HG03108 (cell line): Measurements from ENCODE around the gene CNEP1R1.

Experiments
- ATAC-seq: cut with Tn5 transposase; IDR thresholded peaks from one replicate; pipeline ENCODE4 v1.9.1; 2021; ENCODE audit warnings: moderate library complexity; ENCODE audit not compliant: unreplicated experiment

CNEP1R1 gene

GRCh38 chr16:50015631-50016030 is 9.4 kb upstream of the CNEP1R1 start:
- ATAC-seq: no peak

- no peak for ATAC-seq
Observed at GRCh38 chr16:50017553-50017952, 7.5 kb upstream of the CNEP1R1 start.

GRCh38 chr16:50021544-50021943 is 3.5 kb upstream of the CNEP1R1 start:
- ATAC-seq: no peak

GRCh38 chr16:50023641-50024040 is 1.4 kb upstream of the CNEP1R1 start:
- ATAC-seq: no peak

- no peak for ATAC-seq
Observed at GRCh38 chr16:50024207-50024606, 818 bp upstream of the CNEP1R1 start.

GRCh38 chr16:50025537-50025931 is 509 bp downstream of the CNEP1R1 start:
- ATAC-seq: no peak

GRCh38 chr16:50027829-50028228 is 2.8 kb downstream of the CNEP1R1 start:
- ATAC-seq: no peak

GRCh38 chr16:50035468-50035992 is 10.5 kb downstream of the CNEP1R1 start:
- ATAC-seq: no peak

- no peak for ATAC-seq
Observed at GRCh38 chr16:50036426-50036825, 11.4 kb downstream of the CNEP1R1 start.

- ATAC-seq: no peak
Observed at GRCh38 chr16:50037662-50038220, 12.7 kb downstream of the CNEP1R1 start.

- ATAC-seq: no peak
Observed at GRCh38 chr16:50038286-50038685, 13.3 kb downstream of the CNEP1R1 start.

GRCh38 chr16:50038756-50039529 is 13.9 kb downstream of the CNEP1R1 start:
- ATAC-seq: no peak

GRCh38 chr16:50040018-50040417 is 15.0 kb downstream of the CNEP1R1 start:
- ATAC-seq: no peak

GRCh38 chr16:50040710-50041109 is 15.7 kb downstream of the CNEP1R1 start:
- ATAC-seq: no peak

GRCh38 chr16:50043358-50043757 is 18.3 kb downstream of the CNEP1R1 start:
- ATAC-seq: no peak

- no peak for ATAC-seq
Observed at GRCh38 chr16:50045412-50045811, 20.4 kb downstream of the CNEP1R1 start.

GRCh38 chr16:50046853-50047252 is 21.8 kb downstream of the CNEP1R1 start:
- no peak for ATAC-seq

GRCh38 chr16:50047864-50048263 is 22.8 kb downstream of the CNEP1R1 start:
- no peak for ATAC-seq

GRCh38 chr16:50050802-50051201 is 25.8 kb downstream of the CNEP1R1 start:
- no peak for ATAC-seq

- no peak for ATAC-seq
Observed at GRCh38 chr16:50056226-50056625, 31.2 kb downstream of the CNEP1R1 start.

- no peak for ATAC-seq
Observed at GRCh38 chr16:50058091-50058771, 33.2 kb downstream of the CNEP1R1 start.

GRCh38 chr16:50059111-50059510 is 34.1 kb downstream of the CNEP1R1 start:
- no peak for ATAC-seq
